Uterus (tissue), 2 donors: ENCODE results near the gene VNN1.

Experiments
- CTCF ChIP-seq, 4 experiments: fragments of 200-600 bp in 2 of 4; fragments of 450-650 bp in 2 of 4; sonication (generic) in 2 of 4; IDR thresholded peaks; one replicate each; pipeline ENCODE4 v1.5.1; 2016 to 2019; ENCODE audit warnings: antibody characterized with exemption in 4 of 4, mild to moderate bottlenecking in 2 of 4, moderate library complexity in 1 of 4
- POLR2A ChIP-seq, 2 donors: fragments of 450-650 bp; IDR thresholded peaks; one replicate each; pipeline ENCODE4 v1.6.1; 2016; ENCODE audit warnings: antibody characterized with exemption in 2 of 2, mild to moderate bottlenecking in 1 of 2, moderate library complexity in 1 of 2

- TF ChIP-seq CTCF (IDR thresholded peaks at IDR 0.05) (no peak), POLR2A (IDR thresholded peaks at IDR 0.05) (no peak)
Measured at GRCh38 chr6:132673376-132674094, 40.3 kb downstream of the VNN1 start.
